Stimulated activated CD8-positive, alpha-beta memory T cell treated with anti-CD3 and anti-CD28 coated beads, Interleukin-15, amount 100 ng/mL, for 4 hours (primary cell): ENCODE results near the gene KHDC3L.

Experiments used
- DNase-seq, 2 donors: peaks; one replicate each; pipeline ENCODE4 v3.0.0-alpha.2; 2020; ENCODE audit warnings: low read depth in 2 of 2

KHDC3L gene

DNA sequence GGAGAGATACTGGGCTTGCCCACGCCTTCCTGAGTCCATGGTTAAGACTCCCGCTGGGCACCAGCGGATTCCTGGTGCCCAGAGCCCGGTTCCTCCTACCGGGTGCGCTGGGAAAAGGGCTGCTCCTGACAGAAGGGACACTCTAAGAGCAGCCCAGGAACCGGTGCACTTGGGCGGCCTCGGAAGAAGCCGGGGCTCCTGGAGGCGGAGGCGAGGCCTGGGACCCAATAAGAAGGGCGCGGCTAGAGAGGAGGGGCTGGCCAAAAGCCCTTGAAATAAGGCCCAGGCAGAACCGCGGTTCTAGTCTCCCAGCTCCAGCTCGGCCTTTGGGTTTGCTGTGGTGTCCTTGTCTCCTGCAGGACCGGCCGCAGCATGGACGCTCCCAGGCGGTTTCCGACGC is at the start of gene KHDC3L:
TSS of gene KHDC3L (plus strand) at position 301 of the 400 bp plus-strand sequence. CDS start at position 373, 72 bp downstream.
- DNase-seq = no peak

DNA sequence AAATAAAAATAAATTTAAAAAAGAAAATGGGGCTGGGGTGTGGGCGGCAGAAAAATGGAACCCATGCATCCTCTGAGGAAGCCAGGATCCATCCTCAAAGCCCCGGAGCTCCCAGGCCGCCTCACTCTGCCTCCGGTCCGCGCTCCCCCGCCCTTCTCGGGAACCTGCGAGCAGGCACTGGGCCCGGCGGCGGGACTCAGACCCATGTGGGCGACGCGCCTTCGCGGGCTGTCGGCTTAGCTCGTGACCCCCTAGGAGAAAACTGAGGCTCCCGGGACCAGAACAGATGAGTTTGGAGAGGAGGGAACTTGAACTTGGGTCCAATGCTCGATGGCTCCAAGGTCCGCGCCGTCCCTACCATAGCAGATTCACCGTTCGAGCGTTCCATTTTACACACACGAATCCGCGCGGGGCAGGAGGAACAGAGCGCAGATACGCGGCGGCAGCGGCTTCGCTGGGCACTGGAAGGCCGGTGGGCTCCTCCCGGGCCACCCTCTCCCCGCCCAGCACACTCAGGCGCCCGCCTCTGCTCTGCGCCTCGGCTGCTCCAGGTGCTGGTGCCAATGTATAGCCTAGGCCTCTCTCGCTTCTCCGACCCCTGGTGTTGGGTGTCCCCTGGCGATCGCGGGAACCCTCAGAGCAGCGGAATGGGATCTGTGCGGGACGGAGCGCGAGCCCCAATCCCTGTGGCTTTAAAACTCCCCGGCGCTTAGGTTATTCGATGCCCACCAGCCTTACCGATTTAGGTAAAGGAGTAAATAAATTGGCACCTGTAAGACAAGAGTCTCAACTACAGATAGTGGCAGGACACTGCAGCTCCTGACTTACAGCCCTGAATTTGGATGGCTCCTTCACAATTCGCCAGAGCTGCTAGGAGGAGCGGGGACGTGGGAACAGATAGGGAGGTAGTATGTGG is 47.6 kb upstream of the KHDC3L start:
- no peak for DNase-seq

GRCh38 chr6:73323323-73323722 is 39.1 kb upstream of the KHDC3L start:
- DNase-seq = no peak

- no peak for DNase-seq
Observed at GRCh38 chr6:73325656-73326055, 36.8 kb upstream of the KHDC3L start.

- DNase-seq = no peak
Observed at GRCh38 chr6:73328790-73329189, 33.7 kb upstream of the KHDC3L start.

- DNase-seq = no peak
Observed at GRCh38 chr6:73329201-73329600, 33.3 kb upstream of the KHDC3L start.

GRCh38 chr6:73339340-73339739 is 23.1 kb upstream of the KHDC3L start:
- no peak for DNase-seq

GRCh38 chr6:73340048-73340447 is 22.4 kb upstream of the KHDC3L start:
- DNase-seq = no peak

DNA sequence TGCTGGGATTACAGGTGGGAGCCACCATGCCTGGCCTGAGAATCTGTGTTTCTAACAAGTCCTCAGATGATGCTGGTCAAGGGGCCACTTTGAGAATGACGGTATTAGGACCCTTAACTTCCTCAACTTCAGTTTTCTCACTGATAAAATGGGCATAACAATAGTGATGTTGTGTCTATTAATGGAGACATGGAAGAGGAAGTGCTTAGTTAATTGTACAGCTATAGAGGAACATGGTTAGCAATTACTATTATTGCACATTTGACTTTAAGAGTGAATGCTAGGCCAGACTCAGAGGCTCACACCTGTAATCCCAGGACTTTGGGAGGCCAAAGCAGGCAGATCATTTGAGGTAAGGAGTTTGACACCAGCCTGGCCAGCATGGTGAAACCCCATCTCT is 21.1 kb upstream of the KHDC3L start:
- DNase-seq = no peak

GRCh38 chr6:73342174-73342573 is 20.3 kb upstream of the KHDC3L start:
- DNase-seq = no peak

DNA sequence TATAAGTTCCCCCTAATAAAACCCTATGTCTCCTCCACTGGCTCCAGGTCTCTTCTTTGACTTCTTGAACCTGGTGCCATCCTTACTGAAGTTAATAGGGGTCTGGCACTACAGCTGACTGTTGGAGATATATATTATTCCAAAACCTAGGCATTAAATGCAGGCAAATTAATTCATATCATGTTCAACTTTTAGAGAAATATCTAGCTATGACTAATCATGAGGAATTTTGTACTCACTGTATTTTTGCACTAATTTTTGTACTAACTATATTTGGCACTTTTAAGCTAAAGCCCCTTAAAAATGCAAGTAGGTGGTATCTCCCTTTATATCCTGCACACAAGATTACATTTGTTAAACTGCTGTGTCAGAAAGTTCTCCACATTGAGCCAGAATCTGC is 19.3 kb upstream of the KHDC3L start:
- DNase-seq = no peak

GRCh38 chr6:73348550-73349204 is 13.8 kb upstream of the KHDC3L start:
- DNase-seq = no peak

DNA sequence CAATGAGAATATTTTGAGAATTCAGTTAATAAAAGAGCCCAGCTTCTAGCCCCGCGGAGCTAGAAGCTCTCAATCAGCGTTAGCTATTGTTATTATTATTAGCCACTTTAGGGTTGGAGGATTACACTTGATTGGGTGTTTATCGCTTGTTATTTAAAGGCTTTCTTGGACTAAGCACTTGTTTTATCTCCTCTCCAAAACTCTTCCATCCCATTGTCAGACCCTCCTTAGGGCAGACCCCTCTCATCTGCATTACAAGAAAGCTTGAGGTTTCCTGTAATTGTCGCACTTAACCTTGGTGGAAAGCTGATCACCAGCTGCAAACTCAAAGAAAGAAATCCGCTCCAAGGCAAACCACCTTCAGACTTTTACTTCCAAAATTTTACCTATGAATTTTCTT is 13.1 kb upstream of the KHDC3L start:
- no peak for DNase-seq

GRCh38 chr6:73353636-73354593 is 8.5 kb upstream of the KHDC3L start, which contains the start of gene DPPA5:
DPPA5 (minus strand) TSS chr6:73354276; CDS start chr6:73354225, 51 bp downstream.
- DNase-seq = no peak

DNA sequence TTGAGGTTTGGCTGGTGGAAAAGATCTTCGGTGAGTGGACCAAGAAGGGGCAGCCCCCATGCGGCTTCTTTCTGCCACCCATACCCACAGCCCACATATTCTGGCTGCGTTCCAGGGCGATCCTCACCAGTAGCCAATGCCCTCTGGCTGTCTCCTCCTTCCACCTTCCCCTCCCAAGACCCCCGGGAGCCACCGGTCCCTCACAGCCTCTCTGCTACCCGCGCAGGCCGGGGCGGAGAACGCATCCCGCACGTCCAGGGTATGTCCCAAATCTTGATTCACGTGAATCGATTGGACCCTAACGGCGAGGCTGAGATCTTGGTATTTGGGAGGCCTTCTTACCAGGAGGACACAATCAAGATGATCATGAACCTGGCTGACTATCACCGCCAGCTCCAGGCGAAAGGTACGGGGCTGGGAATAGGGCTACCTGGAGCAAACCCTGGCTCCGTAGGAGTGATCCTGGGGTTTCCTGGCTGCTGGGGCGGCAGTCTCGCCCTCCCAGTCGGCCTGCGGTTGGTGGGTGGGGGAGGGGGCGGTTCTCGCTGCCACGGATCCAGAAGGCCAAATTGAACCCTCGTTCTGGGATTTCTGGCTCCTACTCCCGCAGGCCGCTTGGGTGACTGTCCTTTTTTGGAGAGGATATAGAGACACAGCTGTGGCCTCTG is 545 bp downstream of the KHDC3L start:
- DNase-seq = no peak

DNA sequence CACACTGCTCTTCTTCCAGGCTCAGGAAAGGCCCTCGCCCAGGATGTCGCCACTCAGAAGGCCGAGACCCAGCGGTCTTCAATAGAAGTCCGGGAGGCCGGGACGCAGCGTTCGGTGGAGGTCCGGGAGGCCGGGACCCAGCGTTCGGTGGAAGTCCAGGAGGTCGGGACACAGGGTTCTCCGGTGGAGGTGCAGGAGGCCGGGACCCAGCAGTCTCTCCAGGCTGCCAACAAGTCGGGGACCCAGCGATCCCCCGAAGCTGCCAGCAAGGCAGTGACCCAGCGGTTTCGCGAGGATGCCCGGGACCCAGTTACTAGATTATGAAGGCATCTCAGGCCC is 1.0 kb downstream of the KHDC3L start:
- DNase-seq = no peak

DNA sequence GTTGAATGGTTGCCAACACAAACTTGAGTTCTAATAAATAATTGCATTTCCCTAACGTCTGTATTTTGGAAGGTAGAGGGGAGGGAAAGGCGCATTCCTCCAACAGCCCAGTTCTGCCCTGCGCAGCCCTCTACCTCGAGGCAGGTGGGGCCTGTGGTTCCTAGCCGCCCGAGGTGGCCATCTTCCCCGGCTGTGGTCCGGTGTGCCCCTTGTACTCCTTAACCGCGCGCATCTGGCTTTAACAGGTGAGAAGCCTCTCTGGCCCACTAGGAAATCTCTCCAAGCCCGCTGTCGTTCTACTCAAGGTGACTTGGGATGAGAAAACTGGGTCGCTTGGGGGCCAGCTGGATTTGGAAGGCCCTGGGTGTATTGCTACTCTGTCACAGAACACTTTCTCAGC is 1.7 kb downstream of the KHDC3L start:
- DNase-seq = no peak

GRCh38 chr6:73364549-73364948 is 2.1 kb downstream of the KHDC3L start:
- DNase-seq = no peak

DNA sequence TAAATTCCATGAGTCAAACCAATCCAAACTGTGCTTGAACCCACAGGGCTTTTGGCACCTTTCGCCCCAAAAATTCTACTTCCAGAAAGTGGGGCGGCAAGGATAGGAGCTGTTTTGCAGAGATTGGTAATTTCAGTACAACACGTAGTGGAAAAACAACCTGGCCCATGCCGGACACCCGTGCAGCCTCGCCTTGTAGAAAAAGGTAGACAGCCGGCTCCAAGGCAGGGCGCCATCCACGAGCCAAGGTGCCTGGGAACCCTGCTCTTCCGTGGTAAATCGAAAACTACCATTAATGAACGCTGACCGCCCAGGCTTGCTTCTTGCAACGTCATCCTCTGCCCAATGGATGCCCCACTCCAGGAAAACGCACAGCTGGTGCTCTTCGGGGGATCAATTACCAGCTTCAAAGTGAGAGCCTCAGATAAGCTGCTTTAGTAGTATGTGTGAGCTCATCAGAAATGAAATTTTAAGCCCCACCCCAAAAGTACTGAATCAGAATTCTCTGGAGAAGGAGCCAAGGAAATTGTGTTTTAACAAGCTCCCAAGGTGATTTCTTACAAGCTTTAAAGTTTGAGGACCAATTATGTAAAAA is 5.4 kb downstream of the KHDC3L start:
- no peak for DNase-seq

GRCh38 chr6:73368675-73369074 is 6.2 kb downstream of the KHDC3L start:
- DNase-seq = no peak

DNA sequence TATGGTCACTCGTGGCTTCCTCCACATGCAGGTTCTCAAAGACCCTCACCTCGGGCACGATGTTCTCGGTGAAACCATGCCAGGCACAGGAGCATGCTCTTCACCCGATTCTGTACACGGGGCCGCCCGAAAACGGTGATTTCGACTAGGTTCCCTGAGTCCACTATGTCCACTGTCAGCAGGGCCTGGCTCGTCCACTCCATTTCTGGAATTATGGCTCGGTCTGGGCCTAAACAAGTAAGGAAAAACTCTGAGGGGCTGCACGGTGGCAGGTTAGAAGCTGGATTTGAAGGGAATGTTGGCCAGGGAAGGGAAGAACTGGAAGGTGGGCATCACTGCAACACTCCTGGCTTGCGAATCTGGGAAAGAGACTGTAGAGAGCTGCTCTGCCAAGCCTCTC is 6.7 kb downstream of the KHDC3L start:
- no peak for DNase-seq
